ENCODE data around the gene KIF1A.

The KIF1A gene

GRCh38 chr2:240816584-240817495 is 3.2 kb downstream of the KIF1A start:
- no peak overlapping the region for H3K4me3 ChIP-seq (replicated peaks; ENCODE audit: insufficient read depth, low read length)
- no peak for DNase-seq (ENCODE audit: low read depth in 1 of 2, low spot score in 1 of 2)
- H3K27ac ChIP-seq (replicated peaks) = no peak overlapping the region
- TF ChIP-seq POLR2AphosphoS5 (IDR thresholded peaks at IDR 0.05; ENCODE audit: low read depth) (no peak), REST (IDR thresholded peaks at IDR 0.05; ENCODE audit: insufficient replicate concordance, low read depth) (no peak), GABPA (IDR thresholded peaks at IDR 0.05; ENCODE audit: low read depth) (no peak), SPI1 (IDR thresholded peaks at IDR 0.05; ENCODE audit: borderline replicate concordance, low read depth) (no peak)
- TF ChIP-seq, protein P1, sequence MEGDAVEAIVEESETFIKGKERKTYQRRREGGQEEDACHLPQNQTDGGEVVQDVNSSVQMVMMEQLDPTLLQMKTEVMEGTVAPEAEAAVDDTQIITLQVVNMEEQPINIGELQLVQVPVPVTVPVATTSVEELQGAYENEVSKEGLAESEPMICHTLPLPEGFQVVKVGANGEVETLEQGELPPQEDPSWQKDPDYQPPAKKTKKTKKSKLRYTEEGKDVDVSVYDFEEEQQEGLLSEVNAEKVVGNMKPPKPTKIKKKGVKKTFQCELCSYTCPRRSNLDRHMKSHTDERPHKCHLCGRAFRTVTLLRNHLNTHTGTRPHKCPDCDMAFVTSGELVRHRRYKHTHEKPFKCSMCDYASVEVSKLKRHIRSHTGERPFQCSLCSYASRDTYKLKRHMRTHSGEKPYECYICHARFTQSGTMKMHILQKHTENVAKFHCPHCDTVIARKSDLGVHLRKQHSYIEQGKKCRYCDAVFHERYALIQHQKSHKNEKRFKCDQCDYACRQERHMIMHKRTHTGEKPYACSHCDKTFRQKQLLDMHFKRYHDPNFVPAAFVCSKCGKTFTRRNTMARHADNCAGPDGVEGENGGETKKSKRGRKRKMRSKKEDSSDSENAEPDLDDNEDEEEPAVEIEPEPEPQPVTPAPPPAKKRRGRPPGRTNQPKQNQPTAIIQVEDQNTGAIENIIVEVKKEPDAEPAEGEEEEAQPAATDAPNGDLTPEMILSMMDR (IDR thresholded peaks at IDR 0.05; ENCODE audit: insufficient read depth, low read length) = no peak
- H3K27me3 ChIP-seq (ENCODE audit: insufficient read depth, poor library complexity, severe bottlenecking) = peaks cover 30% of the 10 kb centered on the region

GRCh38 chr2:240815761-240816583 is 4.0 kb downstream of the KIF1A start:
- H3K27me3 ChIP-seq (ENCODE audit: insufficient read depth, poor library complexity, severe bottlenecking) = peaks cover 21% of the 10 kb centered on the region
- H3K27ac ChIP-seq (replicated peaks) = no peak overlapping the region
- H3K4me3 ChIP-seq (replicated peaks; ENCODE audit: insufficient read depth, low read length) = no peak overlapping the region
- no peak for DNase-seq (ENCODE audit: low read depth in 1 of 2, low spot score in 1 of 2)
- no peak for TF ChIP-seq GABPA (IDR thresholded peaks at IDR 0.05; ENCODE audit: low read depth)
- TF ChIP-seq, protein P1 (IDR thresholded peaks at IDR 0.05; ENCODE audit: insufficient read depth, low read length) = no peak
- no peak for TF ChIP-seq POLR2AphosphoS5 (IDR thresholded peaks at IDR 0.05; ENCODE audit: low read depth)
- TF ChIP-seq REST (IDR thresholded peaks at IDR 0.05; ENCODE audit: insufficient replicate concordance, low read depth) = no peak
- TF ChIP-seq SPI1 (IDR thresholded peaks at IDR 0.05; ENCODE audit: borderline replicate concordance, low read depth) = no peak

- Histone ChIP-seq H3K27ac (replicated peaks) (no peak overlapping the region), H3K4me3 (replicated peaks; ENCODE audit: insufficient read depth, low read length) (no peak overlapping the region), H3K27me3 (ENCODE audit: insufficient read depth, poor library complexity, severe bottlenecking) (peaks cover 15% of the 10 kb centered on the region)
- TF ChIP-seq, protein P1 (IDR thresholded peaks at IDR 0.05; ENCODE audit: insufficient read depth, low read length) = no peak
- no peak for TF ChIP-seq POLR2AphosphoS5 (IDR thresholded peaks at IDR 0.05; ENCODE audit: low read depth)
- TF ChIP-seq GABPA (IDR thresholded peaks at IDR 0.05; ENCODE audit: low read depth) = no peak
- no peak for TF ChIP-seq SPI1 (IDR thresholded peaks at IDR 0.05; ENCODE audit: borderline replicate concordance, low read depth)
- TF ChIP-seq REST (IDR thresholded peaks at IDR 0.05; ENCODE audit: insufficient replicate concordance, low read depth) = no peak
- DNase-seq (ENCODE audit: low read depth in 1 of 2, low spot score in 1 of 2) = no peak
Observed at GRCh38 chr2:240814946-240815760, 4.9 kb downstream of the KIF1A start.

All from HL-60 (cell line).